ENCODE results near the gene SPRTN. TPM values are rescaled to one million over a fixed set of nuclear protein-coding genes. Genes with fewer than 3 reads are reported as not detected.

Gene SPRTN
- total RNA-seq, result 10 to 100 TPM in 3 of 4 donors, 1 to 10 TPM in 1; 4.9 to 19.3 (median 15.2) TPM

GRCh38 chr1:231338270-231339128 lies at the start of gene SPRTN:
TSS of gene SPRTN (plus strand) at chr1:231338293. CDS start at chr1:231338384, 91 bp downstream.
- no peak for DNase-seq
- no peaks in the 10 kb centered on the region for H3K27me3 ChIP-seq
- peaks cover 6 to 15% of the 10 kb centered on the region in 2 donors for H3K4me1 ChIP-seq
- peak within 1 kb of the TSS; percentile 67 to 82 for H3K4me3 ChIP-seq
- H3K36me3 ChIP-seq, result no peaks in the 10 kb centered on the region
- no peak for TF ChIP-seq CTCF (IDR thresholded peaks at IDR 0.05)
- no peak for TF ChIP-seq POLR2A (IDR thresholded peaks at IDR 0.05)
- intact Hi-C loops (cut with DNase I; ENCODE audit: low total_unique reads), result no loop called here
- no peaks in the 10 kb centered on the region for H3K9me3 ChIP-seq
- peak within 1 kb of the TSS; percentile 89 to 94 for H3K27ac ChIP-seq

GRCh38 chr1:231295938-231296337 lies 42.2 kb upstream of the SPRTN start:
- Histone ChIP-seq H3K27me3 (no peaks in the 10 kb centered on the region), H3K27ac (no peak overlapping the region), H3K9me3 (no peaks in the 10 kb centered on the region), H3K4me1 (no peaks in the 10 kb centered on the region), H3K4me3 (no peak overlapping the region), H3K36me3 (no peaks in the 10 kb centered on the region)
- intact Hi-C loops (cut with DNase I; ENCODE audit: low total_unique reads), result no loop called here
- DNase-seq, result no peak
- no peak for TF ChIP-seq CTCF (IDR thresholded peaks at IDR 0.05)
- TF ChIP-seq POLR2A (IDR thresholded peaks at IDR 0.05), result no peak

GRCh38 chr1:231301990-231302389 lies 36.1 kb upstream of the SPRTN start:
- DNase-seq, result no peak
- TF ChIP-seq POLR2A (IDR thresholded peaks at IDR 0.05), result no peak
- TF ChIP-seq CTCF (IDR thresholded peaks at IDR 0.05), result no peak
- intact Hi-C loops (cut with DNase I; ENCODE audit: low total_unique reads), result no loop called here
- no peaks in the 10 kb centered on the region for H3K4me1 ChIP-seq
- H3K4me3 ChIP-seq, result no peak overlapping the region
- no peak overlapping the region for H3K27ac ChIP-seq
- H3K36me3 ChIP-seq, result no peaks in the 10 kb centered on the region
- no peaks in the 10 kb centered on the region for H3K27me3 ChIP-seq
- no peaks in the 10 kb centered on the region for H3K9me3 ChIP-seq

GRCh38 chr1:231310391-231310934 lies 27.6 kb upstream of the SPRTN start:
- Histone ChIP-seq H3K27me3 (no peaks in the 10 kb centered on the region), H3K9me3 (no peaks in the 10 kb centered on the region), H3K4me1 (no peaks in the 10 kb centered on the region), H3K27ac (no peak overlapping the region), H3K36me3 (no peaks in the 10 kb centered on the region), H3K4me3 (no peak overlapping the region)
- no peak for DNase-seq
- intact Hi-C loops (cut with DNase I; ENCODE audit: low total_unique reads), result no loop called here
- TF ChIP-seq CTCF (IDR thresholded peaks at IDR 0.05), result no peak
- TF ChIP-seq POLR2A (IDR thresholded peaks at IDR 0.05), result no peak

- intact Hi-C loops (cut with DNase I; ENCODE audit: low total_unique reads), result no loop called here
- TF ChIP-seq POLR2A (IDR thresholded peaks at IDR 0.05) (no peak), CTCF (IDR thresholded peaks at IDR 0.05) (no peak)
Observed at GRCh38 chr1:231311720-231312431, 26.2 kb upstream of the SPRTN start.

More at GRCh38 chr1:231311720-231312431, 26.2 kb upstream of the SPRTN start:
- no peak overlapping the region for H3K4me3 ChIP-seq
- no peaks in the 10 kb centered on the region for H3K27me3 ChIP-seq
- H3K27ac ChIP-seq, result no peak overlapping the region
- H3K36me3 ChIP-seq, result no peaks in the 10 kb centered on the region
- no peaks in the 10 kb centered on the region for H3K9me3 ChIP-seq
- no peak for DNase-seq
- no peaks in the 10 kb centered on the region for H3K4me1 ChIP-seq
